ENCODE measurements around the gene CORO2A.
"Not testable (repeated sequence)": the region's sequence is repeated elsewhere in the genome, so short reads cannot be mapped to it uniquely, and the experiment has no call there.

Gene CORO2A

GRCh38 chr9:98085944-98086343 is 106.5 kb downstream of the CORO2A start:
- DNase-seq (ENCODE audit: low read depth in 2 of 2) = no peak

DNA sequence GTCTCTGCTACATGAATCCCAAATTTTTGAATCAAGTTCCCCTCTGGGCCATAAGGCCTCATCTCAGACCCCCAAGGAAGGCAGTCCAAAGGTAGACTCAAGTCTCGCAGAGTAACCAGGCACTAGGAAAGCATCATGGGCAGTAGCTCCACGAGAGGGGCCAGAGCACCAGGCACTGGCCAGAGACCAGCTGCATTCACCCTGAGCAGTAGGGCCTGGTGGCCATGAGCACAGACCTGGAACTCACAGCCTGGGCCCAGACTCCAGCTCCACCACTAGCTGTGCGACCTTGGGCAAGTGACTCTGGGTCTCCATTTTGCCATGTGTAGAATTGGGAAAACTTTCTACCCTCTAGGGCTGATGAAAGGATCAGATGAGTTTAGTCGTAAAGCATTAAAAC is 107.4 kb downstream of the CORO2A start:
- no peak for DNase-seq (ENCODE audit: low read depth in 2 of 2)

GRCh38 chr9:98084396-98084795 is 108.0 kb downstream of the CORO2A start:
- no peak for DNase-seq (ENCODE audit: low read depth in 2 of 2)

- DNase-seq (ENCODE audit: low read depth in 2 of 2) = no peak
Observed at GRCh38 chr9:98083566-98084183, 108.8 kb downstream of the CORO2A start.

DNA sequence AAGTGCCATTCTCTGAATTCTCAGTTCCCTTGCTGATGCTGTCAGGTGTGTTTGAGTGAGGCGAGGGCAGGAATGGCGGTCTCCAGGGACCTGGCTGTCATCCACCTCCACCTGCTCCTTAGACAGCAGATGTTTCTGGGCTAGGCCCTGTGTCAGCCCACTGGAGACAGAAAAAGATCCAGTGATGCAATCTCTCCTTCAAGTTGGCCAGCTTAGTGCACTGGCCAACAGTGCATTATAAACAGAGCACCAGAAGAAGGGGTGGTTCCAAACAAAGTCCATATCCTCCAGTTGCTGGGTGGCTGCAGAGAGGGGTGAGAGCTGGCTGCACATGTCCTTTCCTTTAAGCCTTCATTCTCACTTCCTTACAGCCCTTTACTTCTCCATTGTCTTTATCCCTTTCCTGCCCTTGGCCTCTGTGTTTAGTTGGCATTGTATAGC is 109.4 kb downstream of the CORO2A start:
- no peak for DNase-seq (ENCODE audit: low read depth in 2 of 2)

GRCh38 chr9:98081477-98082219 is 110.8 kb downstream of the CORO2A start:
- DNase-seq (ENCODE audit: low read depth in 2 of 2) = peak in 1 of 2 donors; percentile 28

DNA sequence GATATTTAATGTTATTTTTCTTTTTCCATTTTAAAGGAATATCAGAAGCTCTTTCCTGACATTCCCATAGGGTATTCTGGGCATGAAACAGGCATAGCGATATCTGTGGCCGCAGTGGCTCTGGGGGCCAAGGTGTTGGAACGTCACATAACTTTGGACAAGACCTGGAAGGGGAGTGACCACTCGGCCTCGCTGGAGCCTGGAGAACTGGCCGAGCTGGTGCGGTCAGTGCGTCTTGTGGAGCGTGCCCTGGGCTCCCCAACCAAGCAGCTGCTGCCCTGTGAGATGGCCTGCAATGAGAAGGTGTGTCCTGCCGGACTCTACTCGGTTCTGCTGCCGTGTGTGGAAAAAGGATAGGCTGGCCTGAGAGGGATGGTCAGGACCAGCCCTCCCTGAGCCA is 111.7 kb downstream of the CORO2A start:
- DNase-seq (ENCODE audit: low read depth in 2 of 2) = no peak

- no peak for DNase-seq (ENCODE audit: low read depth in 2 of 2)
Observed at GRCh38 chr9:98080326-98080725, 112.1 kb downstream of the CORO2A start.

DNA sequence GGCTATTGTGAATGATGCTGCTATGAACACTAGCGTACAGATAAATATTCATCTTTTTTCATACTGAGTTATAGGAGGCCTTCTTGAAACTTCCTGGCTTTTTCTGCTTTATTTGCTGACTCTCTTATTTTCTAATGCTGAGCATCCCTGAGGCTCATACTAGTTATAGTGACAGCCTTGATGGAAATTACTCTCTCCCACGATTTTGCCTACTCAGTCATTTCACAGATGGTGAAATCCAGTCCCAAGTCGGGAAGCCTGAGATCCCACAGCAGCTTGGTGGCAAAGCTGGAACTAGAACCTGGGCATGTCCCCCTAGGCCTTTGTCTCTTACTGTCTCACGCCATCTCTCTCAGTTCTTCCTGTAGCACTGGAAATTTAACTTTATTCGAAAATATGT is 113.5 kb downstream of the CORO2A start:
- DNase-seq (ENCODE audit: low read depth in 2 of 2) = no peak

DNA sequence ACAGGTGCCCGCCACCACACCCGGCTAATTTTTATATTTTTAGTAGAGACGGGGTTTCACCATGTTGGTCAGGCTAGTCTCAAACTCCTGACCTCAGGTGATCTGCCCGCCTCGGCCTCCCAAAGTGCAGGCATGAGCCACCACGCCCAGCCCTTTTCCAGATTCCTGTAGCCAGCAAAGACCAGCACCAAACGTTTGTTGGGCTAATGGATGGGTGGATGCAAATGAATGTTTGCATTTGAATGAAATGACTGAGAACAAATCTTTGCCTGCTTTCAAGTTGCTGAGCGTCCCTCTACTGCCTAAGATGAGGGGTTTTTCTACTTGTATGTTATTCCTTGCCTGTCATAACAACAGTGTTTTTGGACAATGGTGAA is 115.9 kb downstream of the CORO2A start:
- DNase-seq (ENCODE audit: low read depth in 2 of 2) = not testable (repeated sequence)

DNA sequence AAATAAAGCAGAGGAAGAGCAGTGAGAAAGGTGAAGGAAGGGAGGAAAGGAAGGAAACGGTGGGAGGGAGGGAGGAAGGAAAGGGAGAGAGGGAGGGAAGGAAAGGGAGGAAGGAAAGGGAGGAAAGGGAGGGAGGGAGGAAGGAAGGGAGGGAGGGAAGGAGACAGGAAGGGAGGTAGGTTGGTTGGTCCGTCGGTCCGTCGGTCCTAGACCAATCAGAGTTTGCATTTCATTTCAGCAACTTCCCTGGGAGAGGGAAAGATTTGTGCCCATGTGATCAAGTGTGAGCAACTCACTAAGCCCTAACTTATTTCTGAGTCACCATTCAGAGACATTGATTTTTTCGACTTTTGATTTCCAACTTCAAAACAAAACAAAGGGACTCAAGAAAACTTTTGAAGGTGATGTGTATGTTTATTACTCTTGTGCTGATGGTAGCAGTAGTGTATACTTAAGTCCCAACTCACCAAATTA is 117.1 kb downstream of the CORO2A start:
- DNase-seq (ENCODE audit: low read depth in 2 of 2) = no peak

DNA sequence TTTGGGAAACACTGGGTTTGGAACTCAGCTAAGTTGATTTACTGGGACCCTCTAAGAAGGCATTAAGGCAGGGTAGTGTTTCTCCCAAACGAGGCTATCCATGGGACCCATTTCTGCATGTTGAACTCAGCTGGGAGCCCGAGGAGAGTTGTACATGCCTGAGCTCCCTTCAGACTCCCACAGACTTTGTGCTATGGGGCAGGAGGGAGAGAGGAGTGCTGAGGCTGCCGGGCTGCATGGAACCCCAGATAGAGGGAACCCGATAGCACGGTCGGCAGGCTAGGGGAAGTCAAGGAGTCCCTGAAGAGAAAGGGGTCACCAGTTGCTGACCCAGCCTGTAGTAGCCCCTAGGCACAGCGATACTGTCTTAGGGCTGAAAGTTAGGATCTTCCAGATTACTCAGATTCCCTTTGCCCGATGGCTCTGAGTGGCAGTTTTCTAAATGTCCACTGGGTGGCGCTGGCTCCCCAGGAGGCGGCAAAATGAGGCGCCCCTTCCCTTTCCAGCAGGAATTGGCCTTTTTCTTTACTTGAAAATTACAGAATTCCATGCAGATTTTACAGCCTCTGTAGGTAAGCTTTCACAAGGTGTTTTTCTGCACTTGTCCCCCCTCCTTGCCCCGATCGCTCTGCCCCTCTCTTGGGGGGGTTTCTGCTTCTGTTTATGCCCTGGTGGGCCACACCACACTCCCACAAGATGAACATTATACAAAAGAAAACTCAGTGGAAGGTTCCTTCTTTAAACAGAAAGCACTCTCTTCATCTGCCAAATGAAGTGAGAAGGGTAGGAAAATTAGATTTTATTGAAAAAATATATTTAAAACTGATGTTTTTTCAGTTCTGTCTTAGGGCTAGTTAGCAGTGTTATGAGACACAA is 118.1 kb downstream of the CORO2A start:
- DNase-seq (ENCODE audit: low read depth in 2 of 2) = peak; percentile 30 to 58

GRCh38 chr9:98071737-98072136 is 120.7 kb downstream of the CORO2A start:
- no peak for DNase-seq (ENCODE audit: low read depth in 2 of 2)
